Testis (tissue), 2 donors: ENCODE results near the gene PILRB.
"Not testable (repeated sequence)": the region's sequence is repeated elsewhere in the genome, so short reads cannot be mapped to it uniquely, and the experiment has no call there.

Source experiments
- CTCF ChIP-seq, 3 experiments: fragments of 450-650 bp in 2 of 3; fragments of 200-600 bp in 1 of 3; sonication (generic) in 1 of 3; IDR thresholded peaks; one replicate each; pipeline ENCODE4 v1.5.1; 2016 to 2019; ENCODE audit warnings: antibody characterized with exemption in 3 of 3, mild to moderate bottlenecking in 2 of 3, moderate library complexity in 1 of 3
- POLR2A ChIP-seq: fragments of 450-650 bp; IDR thresholded peaks from one replicate; pipeline ENCODE4 v1.6.1; 2017; ENCODE audit warnings: antibody characterized with exemption, mild to moderate bottlenecking, moderate library complexity

- TF ChIP-seq POLR2A; CTCF (IDR thresholded peaks at IDR 0.05): not testable (repeated sequence)
Observed at GRCh38 chr7:100363797-100364196, 5.9 kb downstream of the PILRB start.
